Activated CD4-positive, CD25-positive, alpha-beta regulatory T cell (primary cell): Measurements from ENCODE around the gene SLC38A6.
"Not testable (repeated sequence)": the region's sequence is repeated elsewhere in the genome, so short reads cannot be mapped to it uniquely, and the experiment has no call there.

ENCODE experiments used
- DNase-seq, 4 experiments: peaks; one replicate each; lab custom pipeline; 2025; lab: John Stamatoyannopoulos, UW

SLC38A6 gene

DNA sequence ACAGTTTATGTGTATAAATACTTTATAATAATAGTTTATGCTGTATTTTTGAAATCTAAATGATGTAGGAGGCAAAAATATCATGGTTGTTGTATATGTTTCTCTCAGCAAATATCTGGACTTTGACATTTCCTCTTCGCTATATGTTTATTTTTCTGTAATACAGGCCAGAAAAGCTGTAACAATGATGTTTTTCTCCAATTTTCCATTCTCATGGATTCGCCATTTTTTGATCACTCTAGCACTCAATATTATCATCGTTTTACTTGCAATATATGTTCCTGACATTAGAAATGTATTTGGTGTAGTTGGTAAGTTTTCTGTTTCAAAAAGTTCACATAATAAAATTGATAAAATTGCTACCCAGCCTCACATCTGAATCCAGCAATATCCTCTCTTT lies 70.6 kb downstream of the SLC38A6 start:
- DNase-seq: no peak

GRCh38 chr14:61063461-61063860 lies 82.4 kb downstream of the SLC38A6 start:
- DNase-seq: no peak

DNA sequence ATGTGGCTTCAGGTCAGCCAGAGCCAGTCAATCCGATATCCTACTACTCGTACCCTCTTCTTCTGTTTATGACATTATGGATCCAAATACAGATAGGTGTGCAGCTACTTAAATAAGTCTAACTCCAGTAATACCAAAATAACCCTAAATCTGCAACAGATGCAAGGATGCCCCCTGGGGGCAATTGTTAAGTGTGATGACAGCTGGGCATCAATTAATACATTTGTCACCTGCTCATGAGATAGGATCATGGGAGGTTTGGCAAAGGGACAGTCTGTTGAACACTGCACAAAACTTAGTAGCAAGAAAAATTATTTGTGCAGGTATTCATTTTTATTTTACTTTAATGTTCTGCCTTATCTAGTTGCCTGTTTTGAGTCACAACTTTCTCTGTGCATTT lies 83.2 kb downstream of the SLC38A6 start:
- DNase-seq: no peak

DNA sequence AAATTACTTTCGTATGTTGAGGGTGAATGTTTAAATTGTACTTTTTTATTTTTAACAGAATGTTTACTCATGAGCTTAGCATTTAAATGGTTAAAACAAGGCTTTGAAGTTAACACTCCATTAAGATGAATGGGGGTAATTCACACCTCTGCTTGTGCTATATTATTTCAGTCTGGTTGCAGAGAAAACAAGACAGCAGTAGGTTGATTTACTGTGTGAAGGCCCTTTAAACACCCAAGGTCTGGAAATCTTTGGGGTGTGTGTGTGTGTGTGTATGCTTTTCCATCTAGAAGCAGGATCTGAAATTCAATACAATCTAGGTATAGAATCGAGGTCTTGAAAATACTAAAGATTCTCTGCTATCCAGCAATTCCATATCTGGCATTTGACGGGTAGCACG lies 83.8 kb downstream of the SLC38A6 start:
- no peak for DNase-seq

GRCh38 chr14:61065656-61066055 lies 84.6 kb downstream of the SLC38A6 start:
- DNase-seq: no peak

GRCh38 chr14:61072442-61072841 lies 91.4 kb downstream of the SLC38A6 start:
- not testable (repeated sequence) for DNase-seq

- no peak for DNase-seq
Measured at GRCh38 chr14:61074852-61075251, 93.8 kb downstream of the SLC38A6 start.

DNA sequence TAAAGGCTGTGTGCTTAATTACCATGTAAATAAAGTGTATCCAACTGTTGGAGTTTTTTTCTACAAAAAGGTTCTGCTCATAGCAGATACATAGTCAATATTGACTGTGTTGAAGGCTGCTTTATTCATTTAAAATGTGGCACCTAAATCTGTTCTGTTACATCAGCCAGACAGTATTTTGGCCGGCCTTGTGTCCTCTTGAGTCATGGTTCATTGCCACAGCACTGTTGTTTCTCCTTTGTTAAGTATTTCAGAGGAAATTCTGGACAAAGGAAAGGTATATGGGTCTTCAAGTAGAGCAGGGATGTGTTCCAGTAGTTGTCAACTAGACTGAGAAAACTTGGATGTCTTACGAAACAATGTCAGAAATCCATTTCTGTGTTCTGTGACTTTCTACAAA lies 95.5 kb downstream of the SLC38A6 start:
- DNase-seq: no peak

- DNase-seq: no peak
Measured at GRCh38 chr14:61077437-61077836, 96.4 kb downstream of the SLC38A6 start.

DNA sequence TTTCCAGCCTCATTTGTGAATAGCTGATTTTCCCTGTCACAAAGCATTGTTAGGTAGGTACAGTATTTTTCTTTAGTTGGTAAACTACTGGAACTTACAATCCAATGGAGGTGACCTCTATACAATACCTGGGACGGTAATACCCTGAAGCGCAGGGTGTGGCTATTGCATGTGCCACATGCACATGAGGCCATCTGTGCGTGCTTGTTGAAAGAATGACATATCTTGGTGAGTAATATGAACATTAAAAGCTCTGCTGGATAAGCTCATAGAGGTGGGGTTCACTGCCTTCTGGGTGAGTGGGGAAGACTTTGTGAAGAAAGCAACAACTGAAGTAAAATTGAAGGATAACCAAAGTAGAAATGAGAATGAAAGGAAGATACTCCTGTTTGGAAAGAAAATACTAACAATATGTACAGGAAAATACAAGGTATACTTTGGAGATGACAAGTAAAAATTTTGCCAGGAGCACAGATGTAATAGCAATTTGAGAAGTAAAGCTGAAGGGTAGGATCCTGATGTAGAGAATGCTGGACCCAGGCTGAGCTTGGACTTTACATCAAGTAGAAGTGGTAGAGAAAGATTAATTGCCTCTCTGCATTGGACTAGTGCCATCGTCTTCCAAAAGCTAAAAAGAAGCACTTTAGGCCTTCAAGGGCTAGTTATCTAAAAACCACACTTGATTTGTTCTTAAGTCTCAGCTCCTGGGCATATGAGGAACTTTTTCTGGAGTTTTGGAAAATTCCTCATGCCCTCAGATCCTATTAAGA lies 97.1 kb downstream of the SLC38A6 start:
- DNase-seq: no peak

DNA sequence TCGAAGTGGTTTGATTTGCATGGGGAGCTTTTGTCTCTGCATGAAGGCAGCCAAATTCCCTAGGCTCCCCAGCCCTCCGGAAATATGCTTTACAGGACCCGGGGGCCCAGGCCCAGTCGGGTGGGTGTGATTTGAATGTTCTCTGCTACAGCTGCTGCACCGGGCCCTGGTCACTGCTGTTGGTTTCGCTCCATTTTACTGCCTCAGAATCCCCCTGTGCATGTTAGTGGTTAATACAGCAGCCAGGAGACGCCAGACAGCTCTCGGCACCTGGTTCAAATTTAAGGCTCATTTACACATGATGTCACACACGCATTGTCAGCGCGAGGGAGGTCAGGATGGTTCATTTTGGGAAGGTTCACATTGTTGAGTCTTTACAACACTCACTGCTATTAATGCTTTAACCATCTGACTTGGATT lies 99.6 kb downstream of the SLC38A6 start:
- DNase-seq: no peak

GRCh38 chr14:61088081-61088480 lies 107.0 kb downstream of the SLC38A6 start:
- no peak for DNase-seq

DNA sequence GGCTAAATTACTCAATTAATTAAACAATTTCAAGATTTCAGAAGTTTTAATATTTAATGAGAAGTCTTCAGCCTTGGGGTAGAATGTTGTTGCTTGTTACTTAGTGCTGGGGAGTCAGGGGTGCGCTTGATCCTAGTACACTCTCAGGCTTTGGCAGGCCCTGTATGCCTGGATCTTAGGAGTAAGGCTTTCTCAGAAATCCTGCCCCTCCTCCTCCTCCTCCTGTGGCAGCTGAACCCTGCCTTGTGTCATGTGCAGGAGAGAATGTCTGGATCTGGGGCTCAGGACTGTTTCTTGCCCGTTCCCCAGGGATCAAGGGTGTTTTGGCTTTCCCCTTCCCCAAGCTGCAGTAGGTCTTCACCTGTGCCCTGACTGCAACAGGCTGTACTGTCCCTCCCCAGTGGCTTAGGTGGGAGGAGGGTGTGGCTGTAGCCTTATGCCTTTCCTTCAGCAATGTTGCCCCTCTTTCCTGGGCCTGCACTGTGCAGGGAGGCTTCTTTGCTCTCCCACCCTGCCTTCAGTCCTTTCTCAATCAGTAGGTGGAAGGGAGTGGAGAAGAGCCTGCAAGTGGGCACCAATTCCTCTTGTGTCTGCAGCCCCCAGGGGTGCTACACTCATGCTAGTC lies 108.2 kb downstream of the SLC38A6 start:
- DNase-seq: no peak

- no peak for DNase-seq
Measured at GRCh38 chr14:61090432-61091216, 109.6 kb downstream of the SLC38A6 start.

- no peak for DNase-seq
Measured at GRCh38 chr14:61091657-61092273, 110.7 kb downstream of the SLC38A6 start.

GRCh38 chr14:61098096-61098495 lies 117.1 kb downstream of the SLC38A6 start:
- DNase-seq: not testable (repeated sequence)

GRCh38 chr14:61098721-61099120 lies 117.7 kb downstream of the SLC38A6 start:
- no peak for DNase-seq

GRCh38 chr14:61099216-61099835 lies 118.3 kb downstream of the SLC38A6 start:
- DNase-seq: no peak

- DNase-seq: no peak
Measured at GRCh38 chr14:61101803-61102548, 120.9 kb downstream of the SLC38A6 start.
